Gastrocnemius medialis (tissue), 4 donors: Measurements from ENCODE around the gene BTBD16. TPM values are rescaled to one million over a fixed set of nuclear protein-coding genes. Genes with fewer than 3 reads are reported as not detected.

Experiments used
- ATAC-seq, 2 donors: fragments of 150-250 bp; one replicate each; pipeline ENCODE4 v1.9.1; 2016
- DNase-seq, 2 donors: peaks; one replicate each; pipeline ENCODE4 v3.0.0-alpha.2; 2019
- H3K27ac ChIP-seq, 4 donors: fragments of 200-600 bp; sonication (generic); 1 replicate in 1 of 4; 2 replicates in 3 of 4; pipeline ENCODE4 v1.5.1; 2016 to 2018; ENCODE audit warnings: mild to moderate bottlenecking in 2 of 4, moderate library complexity in 1 of 4
- H3K27me3 ChIP-seq, 3 donors: fragments of 200-600 bp; sonication (generic) in 2 of 3; 1 replicate in 1 of 3; 2 replicates in 2 of 3; pipeline versions ENCODE4 v1.5.1 to v1.6.0; 2016 to 2019; ENCODE audit warnings: mild to moderate bottlenecking in 1 of 3, moderate library complexity in 1 of 3
- H3K36me3 ChIP-seq, 2 donors: fragments of 200-600 bp; sonication (generic) in 1 of 2; one replicate each; pipeline ENCODE4 v1.5.1; 2017 to 2018
- H3K4me1 ChIP-seq, 2 donors: fragments of 200-600 bp; sonication (generic) in 1 of 2; one replicate each; pipeline ENCODE4 v1.5.1; 2016 to 2017; ENCODE audit warnings: mild to moderate bottlenecking in 2 of 2
- H3K4me3 ChIP-seq, 4 donors: fragments of 200-600 bp; sonication (generic) in 3 of 4; 1 replicate in 1 of 4; 2 replicates in 3 of 4; pipeline ENCODE4 v1.5.1; 2016 to 2019; ENCODE audit warnings: mild to moderate bottlenecking in 2 of 4
- H3K9me3 ChIP-seq, 3 donors: fragments of 200-600 bp; sonication (generic) in 2 of 3; 1 replicate in 1 of 3; 2 replicates in 2 of 3; pipeline ENCODE4 v1.5.1; 2016 to 2019
- CTCF ChIP-seq, 5 experiments: fragments of 450-650 bp in 3 of 5; fragments of 200-600 bp in 2 of 5; sonication (generic) in 2 of 5; IDR thresholded peaks in 4 of 5; conservative IDR thresholded peaks in 1 of 5; 1 replicate in 4 of 5; 2 replicates in 1 of 5; pipeline ENCODE4 v1.5.1; 2016 to 2019; ENCODE audit warnings: antibody characterized with exemption in 5 of 5, mild to moderate bottlenecking in 3 of 5, moderate library complexity in 3 of 5
- POLR2A ChIP-seq, 2 donors: fragments of 450-650 bp; IDR thresholded peaks; one replicate each; pipeline ENCODE4 v1.6.1; 2017; ENCODE audit warnings: antibody characterized with exemption in 2 of 2, mild to moderate bottlenecking in 2 of 2, moderate library complexity in 2 of 2
- in situ Hi-C, 4 donors: fragments of 200-750 bp; cut with MboI; loops; one replicate each; pipeline versions ENCODE4 v1.15.0 to v1.8.0; 2017; ENCODE audit warnings: low sequenced_read_pairs in 4 of 4
- intact Hi-C: fragments of 100-400 bp; cut with DNase I; formaldehyde crosslinking; loops from one replicate; pipeline ENCODE4 v1.15.1; 2023; ENCODE audit warnings: low total_unique reads
- total RNA-seq, 4 donors: library from RNA; depleted of rRNA; stranded (reverse); fragments of >200 nt; gene quantifications; one replicate each; pipeline versions ENCODE4 v1.1.0 to v1.2.3, GENCODE V29; 2016

The BTBD16 gene
- total RNA-seq, 4 donors from 2014 or later, result 0.46 to 0.55 TPM; not detected in 2

DNA sequence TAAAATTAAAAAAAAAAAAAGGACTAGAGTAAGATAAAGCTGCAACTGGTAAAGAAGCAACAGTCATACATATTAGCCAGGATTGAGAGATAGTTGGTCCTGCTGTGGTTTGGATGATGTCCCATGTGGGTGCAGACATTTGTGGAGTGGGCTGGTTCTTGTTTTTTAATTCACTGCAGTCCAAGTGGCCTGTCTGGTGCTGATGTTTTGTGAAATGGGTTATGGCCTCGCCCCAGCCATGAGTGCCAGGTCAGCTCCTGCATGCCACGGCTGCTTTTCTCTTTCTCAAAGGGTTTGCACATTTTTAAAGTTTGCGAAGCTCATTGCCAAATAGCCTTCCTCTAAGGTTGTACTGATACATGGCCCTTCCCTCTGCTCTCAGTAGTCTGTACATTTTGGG is 14.1 kb upstream of the BTBD16 start:
- H3K36me3 ChIP-seq, result peaks cover 0 to 42% of the 10 kb centered on the region in 2 donors
- in situ Hi-C loops (no loop called here), intact Hi-C loops (no loop called here)
- no peak for ATAC-seq
- TF ChIP-seq CTCF (IDR thresholded peaks at IDR 0.05 in 4 of 5, conservative IDR thresholded peaks at IDR 0.05 in 1 of 5), result no peak
- no peak for TF ChIP-seq POLR2A (IDR thresholded peaks at IDR 0.05)
- no peaks in the 10 kb centered on the region for H3K27me3 ChIP-seq
- H3K9me3 ChIP-seq, result no peaks in the 10 kb centered on the region
- H3K4me3 ChIP-seq, result no peak overlapping the region
- no peak for DNase-seq
- no peaks in the 10 kb centered on the region for H3K4me1 ChIP-seq
- no peak overlapping the region for H3K27ac ChIP-seq

DNA sequence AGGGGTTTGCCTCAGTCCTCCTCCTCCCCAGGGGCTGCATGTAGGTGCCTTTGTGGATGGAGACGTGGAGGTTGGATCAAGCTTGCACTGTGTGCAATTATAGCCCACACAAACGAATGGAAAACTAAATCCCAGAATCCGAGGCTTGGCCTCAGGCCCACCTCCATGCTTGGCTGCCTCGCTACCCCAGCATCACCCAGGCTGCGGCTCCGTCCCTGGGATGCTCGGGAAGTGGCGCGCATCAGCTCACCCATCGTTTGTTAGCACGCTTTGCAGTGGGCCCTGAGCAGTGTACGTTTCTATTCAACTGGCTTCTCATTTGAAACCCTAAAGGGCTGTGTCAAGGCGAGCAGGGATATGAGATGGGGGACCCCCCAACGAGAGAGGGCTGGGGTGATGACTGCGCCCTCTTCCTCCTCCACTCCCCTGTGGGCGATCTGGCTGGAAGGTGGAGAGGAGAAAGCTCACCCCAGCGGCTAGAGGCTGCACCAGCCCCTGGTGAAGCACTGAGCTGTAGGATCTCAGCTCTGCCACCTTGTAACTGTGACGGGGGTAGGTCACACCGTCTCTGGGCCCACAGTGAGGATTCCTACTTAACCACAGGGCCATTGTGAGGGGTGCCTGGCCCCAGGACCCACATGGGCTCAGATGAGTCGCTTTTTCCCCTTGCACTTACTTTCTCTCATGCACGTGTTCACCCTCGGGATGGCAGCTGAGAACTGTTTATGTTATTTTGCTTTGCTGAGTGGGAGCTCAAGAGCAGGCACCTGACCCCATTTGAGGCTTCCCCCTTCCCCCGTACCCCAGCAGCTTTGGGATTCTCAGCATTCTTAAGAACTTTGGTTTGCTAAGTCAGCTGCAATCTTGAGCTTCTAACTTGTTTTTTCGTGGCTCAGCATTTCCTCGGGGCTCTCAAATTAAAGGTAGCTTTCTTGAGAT is 12.7 kb upstream of the BTBD16 start:
- Histone ChIP-seq H3K36me3 (peaks cover 0 to 35% of the 10 kb centered on the region in 2 donors), H3K27ac (peak overlapping the region in 2 of 4 donors; percentile 7 to 30), H3K27me3 (no peaks in the 10 kb centered on the region), H3K4me1 (peaks cover 0 to under 1% of the 10 kb centered on the region in 2 donors), H3K9me3 (no peaks in the 10 kb centered on the region), H3K4me3 (no peak overlapping the region)
- in situ Hi-C loops, result no loop called here
- TF ChIP-seq POLR2A (IDR thresholded peaks at IDR 0.05) (no peak), CTCF (IDR thresholded peaks at IDR 0.05 in 4 of 5, conservative IDR thresholded peaks at IDR 0.05 in 1 of 5) (no peak)
- DNase-seq (no peak), ATAC-seq (no peak)
- intact Hi-C loops, result no loop called here

DNA sequence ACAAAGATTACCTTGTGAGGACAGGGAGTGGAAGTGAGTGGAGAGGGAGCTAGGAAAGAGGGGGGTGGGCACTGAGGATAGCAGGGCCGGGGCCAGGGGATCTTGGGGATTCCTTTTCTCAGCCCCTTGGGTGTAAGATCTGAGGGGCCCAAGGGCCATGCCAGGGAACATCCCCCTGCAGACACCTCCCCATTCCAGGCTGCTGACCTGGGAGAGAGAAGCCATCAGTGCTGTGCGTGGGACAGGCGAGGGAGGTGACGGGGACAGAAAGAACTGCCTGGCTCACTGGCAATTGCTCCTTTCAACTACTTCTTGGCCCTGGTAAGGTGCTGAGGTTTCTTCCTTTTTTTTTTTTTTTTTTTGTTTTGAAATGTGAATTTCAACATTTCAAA is 12.0 kb upstream of the BTBD16 start:
- Histone ChIP-seq H3K9me3 (no peaks in the 10 kb centered on the region), H3K4me1 (peaks cover 7% of the 10 kb centered on the region in 2 donors), H3K27ac (peak overlapping the region in 2 of 4 donors; percentile 7 to 30), H3K27me3 (no peaks in the 10 kb centered on the region), H3K4me3 (no peak overlapping the region), H3K36me3 (peaks cover 0 to 28% of the 10 kb centered on the region in 2 donors)
- intact Hi-C loops, result no loop called here
- DNase-seq (no peak), ATAC-seq (no peak)
- in situ Hi-C loops, result no loop called here
- TF ChIP-seq CTCF (IDR thresholded peaks at IDR 0.05 in 4 of 5, conservative IDR thresholded peaks at IDR 0.05 in 1 of 5), result no peak
- TF ChIP-seq POLR2A (IDR thresholded peaks at IDR 0.05), result no peak

DNA sequence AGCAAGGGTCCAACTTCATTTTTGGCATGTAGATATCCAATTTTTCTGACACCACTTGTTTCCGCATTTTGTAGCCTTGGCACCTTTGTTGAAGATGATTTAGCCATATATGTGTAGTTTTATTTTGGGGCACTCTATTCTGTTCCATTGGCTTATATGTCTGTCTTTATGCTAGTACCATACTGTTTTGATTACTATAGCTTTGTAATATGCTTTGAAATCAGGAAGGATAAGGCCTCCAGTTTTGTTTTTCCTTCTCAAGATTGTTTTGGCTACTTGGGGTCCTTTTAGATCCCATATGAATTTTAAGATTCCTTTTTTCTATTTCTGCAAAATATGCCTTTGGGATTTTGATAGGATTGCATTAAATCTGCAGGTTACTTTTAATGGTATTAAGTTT is 9.5 kb upstream of the BTBD16 start:
- intact Hi-C loops (no loop called here), in situ Hi-C loops (no loop called here)
- H3K4me3 ChIP-seq, result no peak overlapping the region
- no peaks in the 10 kb centered on the region for H3K27me3 ChIP-seq
- no peak overlapping the region for H3K27ac ChIP-seq
- no peaks in the 10 kb centered on the region for H3K9me3 ChIP-seq
- no peak for TF ChIP-seq POLR2A (IDR thresholded peaks at IDR 0.05)
- no peak for TF ChIP-seq CTCF (IDR thresholded peaks at IDR 0.05 in 4 of 5, conservative IDR thresholded peaks at IDR 0.05 in 1 of 5)
- DNase-seq, result no peak
- no peak for ATAC-seq
- H3K36me3 ChIP-seq, result peaks cover 0 to 12% of the 10 kb centered on the region in 2 donors
- peaks cover 8 to 9% of the 10 kb centered on the region in 2 donors for H3K4me1 ChIP-seq
